Tibial nerve (tissue), 4 donors: ENCODE data around the gene ITK. TPM values are rescaled to one million over a fixed set of nuclear protein-coding genes. Genes with fewer than 3 reads are reported as not detected.
"Not testable (repeated sequence)": the region's sequence is repeated elsewhere in the genome, so short reads cannot be mapped to it uniquely, and the experiment has no call there.

Source experiments
- DNase-seq, 2 donors: peaks; one replicate each; pipeline ENCODE4 v3.0.0-alpha.2; 2019; ENCODE audit warnings: low spot score in 2 of 2
- H3K27ac ChIP-seq, 4 donors: fragments of 200-600 bp; sonication (generic) in 3 of 4; one replicate each; pipeline ENCODE4 v1.5.1; 2017 to 2019; ENCODE audit warnings: mild to moderate bottlenecking in 1 of 4
- H3K27me3 ChIP-seq, 2 donors: fragments of 200-600 bp; sonication (generic) in 1 of 2; one replicate each; pipeline versions ENCODE4 v1.5.1 to v1.6.0; 2017 to 2019
- H3K36me3 ChIP-seq, 3 donors: fragments of 200-600 bp; sonication (generic); one replicate each; pipeline ENCODE4 v1.5.1; 2018 to 2019
- H3K4me1 ChIP-seq, 4 donors: fragments of 200-600 bp; sonication (generic) in 3 of 4; one replicate each; pipeline ENCODE4 v1.5.1; 2017 to 2019
- H3K4me3 ChIP-seq, 4 donors: fragments of 200-600 bp; sonication (generic) in 3 of 4; one replicate each; pipeline ENCODE4 v1.5.1; 2017 to 2019; ENCODE audit warnings: mild to moderate bottlenecking in 1 of 4, moderate library complexity in 1 of 4
- H3K9me3 ChIP-seq, 4 donors: fragments of 200-600 bp; sonication (generic) in 3 of 4; one replicate each; pipeline ENCODE4 v1.5.1; 2017 to 2019
- EP300 ChIP-seq, 2 donors: sonication (generic); formaldehyde crosslinking; IDR thresholded peaks; one replicate each; pipeline ENCODE4 v1.6.1; 2017; ENCODE audit warnings: antibody characterized with exemption in 2 of 2, mild to moderate bottlenecking in 1 of 2
- POLR2A ChIP-seq, 2 donors: fragments of 450-650 bp; IDR thresholded peaks; one replicate each; pipeline ENCODE4 v1.6.1; 2017; ENCODE audit warnings: antibody characterized with exemption in 2 of 2, mild to moderate bottlenecking in 2 of 2, moderate library complexity in 2 of 2
- WGBS, 2 donors: methylation state at CpG; one replicate each; pipeline ENCODE4 v1.1.5; 2018; 5-methylcytosine and 5-hydroxymethylcytosine counted together
- total RNA-seq, 4 donors: library from RNA; depleted of rRNA; stranded (reverse); fragments of >200 nt; gene quantifications; one replicate each; pipeline ENCODE4 v1.1.0, GENCODE V29; 2016
- TF ChIP-seq, protein P1 (sequence below), 5 experiments: fragments of 200-600 bp in 3 of 5; fragments of 450-650 bp in 2 of 5; sonication (generic) in 3 of 5; IDR thresholded peaks; one replicate each; pipeline ENCODE4 v1.5.1; 2016 to 2019; ENCODE audit warnings: antibody characterized with exemption in 5 of 5, mild to moderate bottlenecking in 3 of 5, moderate library complexity in 2 of 5

ITK gene
- total RNA-seq, 4 donors from 2014 or later = 0.44 to 3.3 (median 1.2) TPM

DNA sequence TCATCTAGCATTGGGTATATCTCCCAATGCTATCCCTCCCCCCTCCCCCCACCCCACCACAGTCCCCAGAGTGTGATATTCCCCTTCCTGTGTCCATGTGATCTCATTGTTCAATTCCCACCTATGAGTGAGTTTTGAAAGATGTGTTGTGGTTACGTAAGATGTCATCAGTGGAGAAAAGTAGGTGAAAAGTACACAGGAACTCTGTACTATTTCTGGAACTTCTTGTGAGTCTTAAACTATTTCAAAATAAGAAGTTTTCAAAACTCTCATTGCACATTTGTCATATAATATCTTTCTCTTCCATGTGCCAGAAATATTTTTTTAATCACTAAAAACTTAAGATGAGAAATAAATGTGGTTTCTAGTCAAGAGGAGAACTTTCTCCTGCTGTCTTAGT is 30.0 kb downstream of the ITK start:
- not testable (repeated sequence) for H3K27me3 ChIP-seq, H3K9me3 ChIP-seq, H3K4me3 ChIP-seq, H3K4me1 ChIP-seq, H3K36me3 ChIP-seq, DNase-seq
- WGBS, 2 donors = 46 to 54% methylated on average over 1 of the region's 1 CpG
- TF ChIP-seq EP300 (IDR thresholded peaks at IDR 0.05) = peak in 1 of 2 donors; percentile 24
- H3K27ac ChIP-seq = peak overlapping the region in 1 of 4 donors; percentile 30

DNA sequence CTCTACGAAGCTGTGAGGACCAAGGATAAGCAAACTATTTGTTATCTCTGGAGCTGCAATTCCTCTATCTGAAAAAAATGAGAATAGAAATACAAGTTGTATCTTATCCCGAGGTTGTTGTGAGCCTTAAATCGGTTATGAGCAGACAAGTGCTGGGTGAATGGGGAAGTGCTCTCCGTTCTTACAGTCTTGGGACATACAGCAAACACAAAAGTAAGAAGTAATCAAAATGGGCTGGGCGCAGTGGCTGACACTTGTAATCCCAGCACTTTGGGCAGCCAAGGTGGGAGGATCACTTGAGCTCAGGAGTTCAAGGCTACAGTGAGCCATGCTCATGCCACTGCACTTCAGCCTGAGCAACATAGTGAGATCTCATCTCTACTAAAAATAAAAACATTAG is 31.7 kb downstream of the ITK start:
- Histone ChIP-seq H3K27me3 (no peaks in the 10 kb centered on the region), H3K27ac (no peak overlapping the region), H3K9me3 (no peaks in the 10 kb centered on the region), H3K4me1 (peaks cover 0 to 5% (median 0%) of the 10 kb centered on the region in 4 donors), H3K36me3 (no peaks in the 10 kb centered on the region), H3K4me3 (no peak overlapping the region)
- no peak for TF ChIP-seq EP300 (IDR thresholded peaks at IDR 0.05)
- no peak for TF ChIP-seq POLR2A (IDR thresholded peaks at IDR 0.05)
- TF ChIP-seq, protein P1, sequence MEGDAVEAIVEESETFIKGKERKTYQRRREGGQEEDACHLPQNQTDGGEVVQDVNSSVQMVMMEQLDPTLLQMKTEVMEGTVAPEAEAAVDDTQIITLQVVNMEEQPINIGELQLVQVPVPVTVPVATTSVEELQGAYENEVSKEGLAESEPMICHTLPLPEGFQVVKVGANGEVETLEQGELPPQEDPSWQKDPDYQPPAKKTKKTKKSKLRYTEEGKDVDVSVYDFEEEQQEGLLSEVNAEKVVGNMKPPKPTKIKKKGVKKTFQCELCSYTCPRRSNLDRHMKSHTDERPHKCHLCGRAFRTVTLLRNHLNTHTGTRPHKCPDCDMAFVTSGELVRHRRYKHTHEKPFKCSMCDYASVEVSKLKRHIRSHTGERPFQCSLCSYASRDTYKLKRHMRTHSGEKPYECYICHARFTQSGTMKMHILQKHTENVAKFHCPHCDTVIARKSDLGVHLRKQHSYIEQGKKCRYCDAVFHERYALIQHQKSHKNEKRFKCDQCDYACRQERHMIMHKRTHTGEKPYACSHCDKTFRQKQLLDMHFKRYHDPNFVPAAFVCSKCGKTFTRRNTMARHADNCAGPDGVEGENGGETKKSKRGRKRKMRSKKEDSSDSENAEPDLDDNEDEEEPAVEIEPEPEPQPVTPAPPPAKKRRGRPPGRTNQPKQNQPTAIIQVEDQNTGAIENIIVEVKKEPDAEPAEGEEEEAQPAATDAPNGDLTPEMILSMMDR (IDR thresholded peaks at IDR 0.05) = no peak
- DNase-seq = no peak
- WGBS, 2 donors = 84% methylated on average over 5 of the region's 5 CpGs

DNA sequence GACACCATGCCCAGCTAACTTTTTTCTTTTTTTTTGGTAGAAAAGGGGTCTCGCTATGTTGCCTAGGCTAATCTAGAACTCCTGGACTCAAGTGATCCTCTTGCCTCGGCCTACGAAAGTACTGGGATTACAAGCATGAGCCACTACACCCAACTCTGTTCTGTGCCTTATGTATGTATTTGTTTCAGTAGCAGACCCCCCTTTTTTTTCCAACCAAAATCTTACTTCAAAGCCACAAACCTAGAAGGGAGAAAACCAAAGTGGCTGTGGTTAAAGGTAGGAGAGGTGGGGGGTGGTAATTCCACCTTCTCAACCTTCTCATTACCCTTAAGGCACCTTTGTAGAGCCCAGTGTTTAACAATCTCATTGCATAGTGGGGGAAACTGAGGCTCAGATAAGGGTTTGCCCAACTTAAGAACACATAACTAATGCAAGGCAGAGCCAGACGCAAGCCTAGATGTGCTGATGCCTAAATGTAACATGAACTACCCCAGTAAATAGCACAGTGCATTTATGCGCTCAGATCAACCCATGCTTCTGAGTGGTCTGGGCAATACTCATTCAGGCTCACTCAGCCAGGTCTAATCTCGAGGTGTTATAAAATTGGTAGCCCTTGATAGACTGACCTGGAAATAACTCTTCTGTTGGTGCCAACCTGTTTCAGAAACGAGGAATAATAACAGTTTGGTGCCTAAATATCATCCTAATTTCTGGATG is 33.0 kb downstream of the ITK start:
- Histone ChIP-seq H3K27me3 (no peaks in the 10 kb centered on the region), H3K4me3 (no peak overlapping the region), H3K9me3 (no peaks in the 10 kb centered on the region), H3K27ac (no peak overlapping the region), H3K4me1 (peaks cover 0 to 5% (median 0%) of the 10 kb centered on the region in 4 donors), H3K36me3 (no peaks in the 10 kb centered on the region)
- TF ChIP-seq POLR2A (IDR thresholded peaks at IDR 0.05) = no peak
- no peak for TF ChIP-seq EP300 (IDR thresholded peaks at IDR 0.05)
- TF ChIP-seq, protein P1 (IDR thresholded peaks at IDR 0.05) = no peak
- WGBS, 2 donors = 88 to 92% methylated on average over 7 of the region's 7 CpGs
- no peak for DNase-seq

DNA sequence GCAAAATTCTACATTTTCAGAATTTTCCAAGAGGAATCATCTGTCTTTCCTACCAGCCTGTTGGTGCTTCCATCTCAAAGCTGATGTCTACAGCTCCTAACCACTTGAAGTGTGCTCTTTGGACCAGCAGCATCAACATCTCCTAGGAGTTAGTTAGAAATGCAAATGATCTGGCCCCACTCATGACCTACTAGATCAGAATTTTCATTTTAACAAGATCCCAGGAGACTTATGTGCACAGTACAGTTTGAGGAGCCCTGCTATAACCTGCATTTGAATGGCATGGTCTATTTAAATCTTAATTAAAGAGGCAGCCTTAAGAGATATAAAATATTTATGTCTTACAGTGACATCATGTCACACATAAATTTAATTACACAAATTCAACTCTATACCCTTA is 33.8 kb downstream of the ITK start:
- H3K36me3 ChIP-seq = no peaks in the 10 kb centered on the region
- no peaks in the 10 kb centered on the region for H3K9me3 ChIP-seq
- H3K27me3 ChIP-seq = no peaks in the 10 kb centered on the region
- no peak for DNase-seq
- no peak overlapping the region for H3K27ac ChIP-seq
- H3K4me3 ChIP-seq = no peak overlapping the region
- TF ChIP-seq, protein P1 (IDR thresholded peaks at IDR 0.05) = no peak
- TF ChIP-seq EP300 (IDR thresholded peaks at IDR 0.05) = no peak
- TF ChIP-seq POLR2A (IDR thresholded peaks at IDR 0.05) = no peak
- peaks cover 0 to 5% (median 0%) of the 10 kb centered on the region in 4 donors for H3K4me1 ChIP-seq

DNA sequence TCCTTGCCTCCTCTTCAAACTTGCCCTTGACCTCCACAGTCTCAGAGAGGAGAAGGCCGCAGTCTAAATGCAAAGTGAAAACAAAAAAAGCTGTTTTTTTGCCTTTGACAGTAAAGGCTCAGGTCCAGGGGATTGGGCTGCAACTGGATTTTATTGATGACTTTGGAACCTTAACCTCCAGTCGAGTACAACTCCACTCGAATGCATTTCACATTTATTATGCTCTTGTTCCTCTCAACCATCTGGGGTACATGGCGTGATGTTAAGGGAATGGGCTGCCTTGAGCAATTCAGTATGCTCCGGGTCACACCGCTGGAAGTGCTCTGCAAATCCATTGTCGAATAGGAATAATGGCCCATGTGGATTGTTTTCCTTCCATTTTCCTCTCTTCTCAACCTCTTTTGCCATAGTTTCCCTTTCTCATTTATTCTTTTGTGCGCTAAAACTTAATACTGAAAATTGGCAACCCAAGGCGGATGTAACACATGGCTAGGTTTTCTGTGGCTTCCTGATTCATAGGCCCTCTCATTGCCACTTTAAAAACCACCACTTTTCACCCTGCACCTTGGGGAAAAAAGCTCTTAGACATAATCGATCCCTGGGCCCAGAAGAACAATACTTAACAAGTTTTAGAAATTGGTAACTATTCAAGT is 34.3 kb downstream of the ITK start:
- Histone ChIP-seq H3K27me3 (no peaks in the 10 kb centered on the region), H3K9me3 (no peaks in the 10 kb centered on the region), H3K4me3 (no peak overlapping the region), H3K36me3 (no peaks in the 10 kb centered on the region), H3K4me1 (peaks cover 0 to 5% (median 0%) of the 10 kb centered on the region in 4 donors), H3K27ac (no peak overlapping the region)
- 82 to 89% methylated on average over 10 of the region's 10 CpGs for WGBS, 2 donors
- TF ChIP-seq EP300 (IDR thresholded peaks at IDR 0.05) (no peak), POLR2A (IDR thresholded peaks at IDR 0.05) (no peak)
- TF ChIP-seq, protein P1 (IDR thresholded peaks at IDR 0.05) = no peak
- no peak for DNase-seq
